Lung (tissue), 12 donors: ENCODE results near the gene RFX8. TPM values are rescaled to one million over a fixed set of nuclear protein-coding genes. Genes with fewer than 3 reads are reported as not detected.

ENCODE experiments used
- ATAC-seq: fragments of 200-7000 bp; cut with Tn5 transposase; one replicate; pipeline ENCODE4 v1.9.1; 2020; ENCODE audit warnings: moderate number of reproducible peaks; ENCODE audit not compliant: insufficient read depth, low FRiP score
- DNase-seq, 3 donors: peaks; one replicate each; pipeline ENCODE4 v3.0.0-alpha.2; 2013 to 2017
- H3K27ac ChIP-seq, 2 donors: one replicate each; pipeline ENCODE4 v1.5.1; 2013; ENCODE audit warnings: mild to moderate bottlenecking in 2 of 2, moderate library complexity in 2 of 2, control low read depth in 1 of 2, inconsistent platforms in 1 of 2, low read depth in 1 of 2, low read length in 1 of 2
- H3K27me3 ChIP-seq, 3 donors: one replicate each; pipeline ENCODE4 v1.5.1; 2013; ENCODE audit warnings: low read length in 2 of 3; ENCODE audit not compliant: control insufficient read depth in 3 of 3, insufficient read depth in 3 of 3
- H3K36me3 ChIP-seq, 4 donors: one replicate each; pipeline ENCODE4 v1.5.1; 2013; ENCODE audit warnings: low read length in 4 of 4, mild to moderate bottlenecking in 1 of 4, moderate library complexity in 1 of 4; ENCODE audit not compliant: control insufficient read depth in 4 of 4, insufficient read depth in 4 of 4
- H3K4me1 ChIP-seq, 5 donors: one replicate each; pipeline ENCODE4 v1.5.1; 2013; ENCODE audit warnings: low read length in 5 of 5, mild to moderate bottlenecking in 2 of 5, moderate library complexity in 1 of 5; ENCODE audit not compliant: control insufficient read depth in 5 of 5, insufficient read depth in 5 of 5
- H3K4me3 ChIP-seq: one replicate; pipeline ENCODE4 v1.5.1; 2013; ENCODE audit warnings: mild to moderate bottlenecking, control low read depth, moderate library complexity
- H3K9ac ChIP-seq, 2 donors: one replicate each; pipeline ENCODE4 v1.5.1; 2013; ENCODE audit warnings: low read length in 2 of 2, control low read depth in 1 of 2; ENCODE audit not compliant: insufficient read depth in 1 of 2
- H3K9me3 ChIP-seq, 4 donors: one replicate each; pipeline ENCODE4 v1.5.1; 2013; ENCODE audit warnings: low read length in 3 of 4, mild to moderate bottlenecking in 1 of 4, moderate library complexity in 1 of 4; ENCODE audit not compliant: control insufficient read depth in 4 of 4, insufficient read depth in 3 of 4
- CTCF ChIP-seq: IDR thresholded peaks from 2 replicates; pipeline ENCODE4 v1.5.1; 2012; ENCODE audit warnings: mild to moderate bottlenecking; ENCODE audit errors: control extremely low read depth, extremely low read depth
- WGBS, 2 donors: extraction: QIAGEN DNeasy Blood & Tissue Kit; methylation state at CpG; one replicate each; pipeline ENCODE4 v1.1.7; 2013; 5-methylcytosine and 5-hydroxymethylcytosine counted together
- polyA plus RNA-seq, 2 donors: library from polyadenylated mRNA; stranded (reverse); fragments of 200-250 nt; gene quantifications; one replicate each; pipeline ENCODE4 v1.2.1, GENCODE V29; 2013
- total RNA-seq, 2 donors: library from RNA; depleted of rRNA in 1 of 2; stranded (reverse); fragments of >200 nt in 1 of 2; gene quantifications; one replicate each; pipeline ENCODE4 v1.2.1, GENCODE V29; 2014 to 2021
- donor health status: control.
- donor health status: control.
- donor health status: Bipolar disorder and iron deficiency.
- donor health status: healthy.
- donor health status: DM: yes; HTN: yes; CAD: no.

RFX8 gene
- total and polyA plus RNA-seq, 4 donors = 0.11 to 0.88 (median 0.36) TPM

- Histone ChIP-seq H3K9me3 (peaks cover 0 to 2% (median 0%) of the 10 kb centered on the region in 4 donors), H3K27ac (no peak overlapping the region), H3K4me3 (no peak overlapping the region), H3K36me3 (no peaks in the 10 kb centered on the region), H3K4me1 (no peaks in the 10 kb centered on the region), H3K9ac (no peak overlapping the region), H3K27me3 (no peaks in the 10 kb centered on the region)
- DNase-seq = no peak
- no peak for ATAC-seq
- WGBS, 2 donors = 66 to 71% methylated on average over 4 of the region's 4 CpGs
- no peak for TF ChIP-seq CTCF
Observed at GRCh38 chr2:101360232-101360631, 114.7 kb downstream of the RFX8 start.

GRCh38 chr2:101359410-101359954 lies 115.4 kb downstream of the RFX8 start:
- no peak overlapping the region for H3K27ac ChIP-seq
- ATAC-seq (no peak), DNase-seq (no peak)
- 92 to 96% methylated on average over 7 of the region's 7 CpGs for WGBS, 2 donors
- no peaks in the 10 kb centered on the region for H3K27me3 ChIP-seq
- H3K4me1 ChIP-seq = no peaks in the 10 kb centered on the region
- H3K36me3 ChIP-seq = no peaks in the 10 kb centered on the region
- H3K9ac ChIP-seq = no peak overlapping the region
- H3K9me3 ChIP-seq = peaks cover 0 to 2% (median 0%) of the 10 kb centered on the region in 4 donors
- H3K4me3 ChIP-seq = no peak overlapping the region
- TF ChIP-seq CTCF = no peak

GRCh38 chr2:101357376-101357775 lies 117.5 kb downstream of the RFX8 start:
- TF ChIP-seq CTCF = no peak

GRCh38 chr2:101356521-101356920 lies 118.4 kb downstream of the RFX8 start:
- Histone ChIP-seq H3K9me3 (peaks cover 0 to 2% (median 0%) of the 10 kb centered on the region in 4 donors), H3K36me3 (no peaks in the 10 kb centered on the region), H3K4me3 (no peak overlapping the region), H3K9ac (no peak overlapping the region), H3K4me1 (no peaks in the 10 kb centered on the region), H3K27ac (no peak overlapping the region), H3K27me3 (no peaks in the 10 kb centered on the region)
- no peak for ATAC-seq
- TF ChIP-seq CTCF = no peak
- no peak for DNase-seq
- 73 to 80% methylated on average over 2 of the region's 2 CpGs for WGBS, 2 donors

More at GRCh38 chr2:101357376-101357775, 117.5 kb downstream of the RFX8 start:
- peaks cover 0 to 2% (median 0%) of the 10 kb centered on the region in 4 donors for H3K9me3 ChIP-seq
- no peak for ATAC-seq
- no peak overlapping the region for H3K9ac ChIP-seq
- H3K27ac ChIP-seq = no peak overlapping the region
- no peaks in the 10 kb centered on the region for H3K4me1 ChIP-seq
- no peaks in the 10 kb centered on the region for H3K36me3 ChIP-seq
- no peaks in the 10 kb centered on the region for H3K27me3 ChIP-seq
- H3K4me3 ChIP-seq = no peak overlapping the region
- DNase-seq = no peak
